AG10803 (cell line): Measurements from ENCODE around the gene CD226.
"Not testable (repeated sequence)": the region's sequence is repeated elsewhere in the genome, so short reads cannot be mapped to it uniquely, and the experiment has no call there.

ENCODE experiments used
- DNase-seq: peaks from one replicate; pipeline ENCODE4 v3.0.0; 2010; ENCODE audit warnings: low read depth
- H3K4me3 ChIP-seq: 2 replicates; pipeline ENCODE4 v1.5.1; 2011; ENCODE audit warnings: mild to moderate bottlenecking, low read length, control low read depth
- CTCF ChIP-seq: conservative IDR thresholded peaks from 2 replicates; pipeline ENCODE4 v1.5.1; 2011; ENCODE audit warnings: mild to moderate bottlenecking, low read length, control low read depth, inconsistent platforms

The CD226 gene

GRCh38 chr18:69889009-69889408 is 58.7 kb downstream of the CD226 start:
- no peak overlapping the region for H3K4me3 ChIP-seq
- peak; percentile 13 for DNase-seq
- TF ChIP-seq CTCF, result no peak

GRCh38 chr18:69887256-69887655 is 60.4 kb downstream of the CD226 start:
- no peak for DNase-seq
- H3K4me3 ChIP-seq, result no peak overlapping the region

GRCh38 chr18:69885841-69886531 is 61.7 kb downstream of the CD226 start:
- no peak overlapping the region for H3K4me3 ChIP-seq
- DNase-seq, result no peak
- no peak for TF ChIP-seq CTCF

More at GRCh38 chr18:69887256-69887655, 60.4 kb downstream of the CD226 start:
- no peak for TF ChIP-seq CTCF

GRCh38 chr18:69885355-69885754 is 62.3 kb downstream of the CD226 start:
- TF ChIP-seq CTCF, result no peak
- no peak overlapping the region for H3K4me3 ChIP-seq
- no peak for DNase-seq

GRCh38 chr18:69883781-69884180 is 63.9 kb downstream of the CD226 start:
- no peak for TF ChIP-seq CTCF
- H3K4me3 ChIP-seq, result no peak overlapping the region

GRCh38 chr18:69882965-69883668 is 64.6 kb downstream of the CD226 start:
- no peak for DNase-seq
- no peak for TF ChIP-seq CTCF
- no peak overlapping the region for H3K4me3 ChIP-seq

More at GRCh38 chr18:69883781-69884180, 63.9 kb downstream of the CD226 start:
- DNase-seq, result no peak

GRCh38 chr18:69880083-69880482 is 67.6 kb downstream of the CD226 start:
- no peak overlapping the region for H3K4me3 ChIP-seq
- DNase-seq, result no peak
- no peak for TF ChIP-seq CTCF

- not testable (repeated sequence) for DNase-seq, H3K4me3 ChIP-seq
Observed at GRCh38 chr18:69879051-69879450, 68.6 kb downstream of the CD226 start.
